Heart left ventricle (tissue), 13 donors: ENCODE results near the gene CDK19.

ENCODE experiments used
- CTCF ChIP-seq, 12 donors: fragments of 200-600 bp; sonication (generic) in 4 of 12; IDR thresholded peaks; one replicate each; pipeline versions ENCODE4 v1.5.0 to v1.8.0; 2018 to 2022; ENCODE audit warnings: antibody characterized with exemption in 12 of 12, mild to moderate bottlenecking in 5 of 12
- POLR2A ChIP-seq, 2 donors: fragments of 450-650 bp; IDR thresholded peaks; one replicate each; pipeline ENCODE4 v1.6.1; 2017; ENCODE audit warnings: antibody characterized with exemption in 2 of 2, mild to moderate bottlenecking in 2 of 2, moderate library complexity in 2 of 2
- donor health status: ischemic (EF 13 %, LVEDD 7.1; RV severe dilation, severe dysfunction).
- donor health status: DM: no; HTN: yes; CAD: no.
- donor health status: DM: no; HTN: no; CAD: no.
- donor health status: ischemic (EF 25% LVEDD 6.9; RV normal size, moderate dysfunction).
- donor health status: ischemic (EF 25% LVEDD 5.7; RV mildly dilated, moderate dysfunction).
- donor health status: ischemic (EF 35%, LVEDD 5.7; RV mildly dilated, moderate dysfunction).
- donor health status: nonischemic (EF 11% LVEDD 7.7; RV severe dilation, severe dysfunction).
- donor health status: DM: yes; HTN: yes; CAD: no.
- donor health status: PGD.
- donor health status: ischemic (EF 29% LVEDD 5.4; RV normal size, mild dysfunction).
- donor health status: nonischemic (EF 23%, LVEDD 6.1; RV moderate dilation, normal function).

- TF ChIP-seq POLR2A (IDR thresholded peaks at IDR 0.05) (no peak), CTCF (IDR thresholded peaks at IDR 0.05) (no peak)
Observed at GRCh38 chr6:110815015-110815410, 256 bp downstream of the CDK19 start.
